Neural cell (in vitro differentiated cells): ENCODE measurements around the gene DCTN1. TPM values are rescaled to one million over a fixed set of nuclear protein-coding genes. Genes with fewer than 3 reads are reported as not detected.

ENCODE experiments used
- H2AFZ ChIP-seq: fragments of 200-600, 300-800 bp; sonication (generic), shearing (Covaris generic); 2 replicates; pipeline ENCODE4 v1.6.0; 2014; ENCODE audit warnings: low read depth, mild to moderate bottlenecking, antibody characterized with exemption, low read length, moderate library complexity
- H3F3A ChIP-seq: fragments of 200-600 bp; shearing (Covaris generic); 2 replicates; pipeline ENCODE4 v1.6.1; 2016; ENCODE audit warnings: mild to moderate bottlenecking, moderate library complexity, mixed read lengths, antibody characterized with exemption, low read length; ENCODE audit not compliant: insufficient read depth, poor library complexity, severe bottlenecking
- H3K27ac ChIP-seq: fragments of 200-600, 300-800 bp; sonication (generic), shearing (Covaris generic); 2 replicates; pipeline ENCODE4 v1.5.1; 2014; ENCODE audit warnings: mild to moderate bottlenecking, low read length, moderate library complexity
- H3K27me3 ChIP-seq: fragments of 300-800, 200-600 bp; sonication (generic), shearing (Covaris generic); 2 replicates; pipeline ENCODE4 v1.6.0; 2014; ENCODE audit warnings: mild to moderate bottlenecking, low read depth, low read length, moderate library complexity; ENCODE audit not compliant: insufficient read depth
- H3K36me3 ChIP-seq: fragments of 300-800, 200-600 bp; sonication (generic), shearing (Covaris generic); 2 replicates; pipeline ENCODE4 v1.5.1; 2014; ENCODE audit warnings: mild to moderate bottlenecking, antibody characterized with exemption, low read length, moderate library complexity; ENCODE audit not compliant: insufficient read depth
- H3K4me2 ChIP-seq: fragments of 300-800, 200-600 bp; sonication (generic), shearing (Covaris generic); 2 replicates; pipeline ENCODE4 v1.6.0; 2014; ENCODE audit warnings: mild to moderate bottlenecking, low read length
- H3K4me3 ChIP-seq: fragments of 300-800, 200-600 bp; sonication (generic), shearing (Covaris generic); 2 replicates; pipeline ENCODE4 v1.5.1; 2014; ENCODE audit warnings: mild to moderate bottlenecking, low read length, moderate library complexity
- H3K79me2 ChIP-seq: fragments of 200-600 bp; shearing (Covaris generic); replicated peaks from 2 replicates; pipeline ENCODE4 v1.6.0; 2014; ENCODE audit warnings: mild to moderate bottlenecking, low read length, moderate library complexity; ENCODE audit not compliant: insufficient read depth
- H3K9ac ChIP-seq: fragments of 300-800, 200-600 bp; sonication (generic), shearing (Covaris generic); 2 replicates; pipeline ENCODE4 v1.6.1; 2016; ENCODE audit warnings: mild to moderate bottlenecking, low read length, mixed read lengths
- H3K9me2 ChIP-seq: fragments of 200-600 bp; shearing (Covaris generic); 2 replicates; pipeline ENCODE4 v1.6.1; 2016; ENCODE audit warnings: mild to moderate bottlenecking, low read length, mixed read lengths; ENCODE audit not compliant: insufficient read depth
- H3K9me3 ChIP-seq: fragments of 200-600, 300-800 bp; sonication (generic), shearing (Covaris generic); 2 replicates; pipeline ENCODE4 v1.6.1; 2016; ENCODE audit warnings: mild to moderate bottlenecking, mixed run types, low read length, moderate library complexity, mixed read lengths
- H4K20me1 ChIP-seq: fragments of 200-600 bp; shearing (Covaris generic); 2 replicates; pipeline ENCODE4 v1.6.1; 2016; ENCODE audit warnings: mild to moderate bottlenecking, mixed run types; ENCODE audit not compliant: insufficient read depth
- CTCF ChIP-seq: fragments of 450-650 bp; IDR thresholded peaks from 2 replicates; pipeline ENCODE4 v1.5.1; 2014; ENCODE audit warnings: antibody characterized with exemption, mild to moderate bottlenecking, moderate library complexity; ENCODE audit not compliant: poor library complexity, severe bottlenecking
- EP300 ChIP-seq: fragments of 450-650 bp; conservative IDR thresholded peaks from 2 replicates; pipeline ENCODE4 v1.6.1; 2014; ENCODE audit warnings: antibody characterized with exemption, mild to moderate bottlenecking, moderate library complexity; ENCODE audit not compliant: poor library complexity, severe bottlenecking
- EZH2 ChIP-seq: fragments of 200-600, 300-800 bp; shearing (Covaris generic), sonication (generic); IDR thresholded peaks from 2 replicates; pipeline ENCODE4 v1.6.1; 2014; ENCODE audit warnings: antibody characterized with exemption, low read length, borderline replicate concordance, mild to moderate bottlenecking; ENCODE audit not compliant: insufficient read depth, poor library complexity, severe bottlenecking
- MXI1 ChIP-seq: fragments of 450-650 bp; conservative IDR thresholded peaks from 2 replicates; pipeline ENCODE4 v1.6.1; 2014; ENCODE audit warnings: antibody characterized with exemption, mild to moderate bottlenecking; ENCODE audit not compliant: poor library complexity, severe bottlenecking
- POLR2AphosphoS5 ChIP-seq: IDR thresholded peaks from 2 replicates; pipeline ENCODE4 v1.6.1; 2012
- RAD21 ChIP-seq: fragments of 450-650 bp; conservative IDR thresholded peaks from 2 replicates; pipeline ENCODE4 v1.6.1; 2014; ENCODE audit warnings: antibody characterized with exemption, mild to moderate bottlenecking, moderate library complexity
- REST ChIP-seq: IDR thresholded peaks from 2 replicates; pipeline ENCODE4 v1.6.1; 2012; ENCODE audit warnings: borderline replicate concordance
- SMC3 ChIP-seq: fragments of 450-650 bp; conservative IDR thresholded peaks from 2 replicates; pipeline ENCODE4 v1.6.1; 2014; ENCODE audit warnings: antibody characterized with exemption, mild to moderate bottlenecking, moderate library complexity; ENCODE audit not compliant: poor library complexity
- TAF1 ChIP-seq: IDR thresholded peaks from 2 replicates; pipeline ENCODE4 v1.6.1; 2012; ENCODE audit warnings: low read depth
- polyA plus RNA-seq: library from polyadenylated mRNA; depleted of rRNA; stranded (reverse); fragments of >200 nt; gene quantifications from 2 replicates; pipeline ENCODE4 v1.2.3, GENCODE V29; 2014

DCTN1 gene
- polyA plus RNA-seq, 1 donor from 2014 or later = 160 TPM

- Histone ChIP-seq H3K36me3 (peaks cover 26% of the 10 kb centered on the region), H3K9ac (no peak overlapping the region), H3K79me2 (no peaks in the 10 kb centered on the region), H3F3A (no peaks in the 10 kb centered on the region), H2AFZ (no peak overlapping the region), H3K4me3 (no peak overlapping the region), H3K9me3 (no peaks in the 10 kb centered on the region), H4K20me1 (peaks cover 3% of the 10 kb centered on the region), H3K27me3 (no peaks in the 10 kb centered on the region), H3K27ac (no peak overlapping the region), H3K9me2 (no peaks in the 10 kb centered on the region), H3K4me2 (no peak overlapping the region)
- TF ChIP-seq SMC3 = no peak
- no peak for TF ChIP-seq POLR2AphosphoS5
- TF ChIP-seq EZH2 = no peak
- TF ChIP-seq EP300 = no peak
- no peak for TF ChIP-seq MXI1
- TF ChIP-seq TAF1 = no peak
- no peak for TF ChIP-seq RAD21
- TF ChIP-seq REST = no peak
- TF ChIP-seq CTCF = no peak
Measured at GRCh38 chr2:74366036-74366435, 14.1 kb downstream of the DCTN1 start.

- no peaks in the 10 kb centered on the region for H3K79me2 ChIP-seq
- TF ChIP-seq EP300 = no peak
- TF ChIP-seq TAF1 = no peak
- TF ChIP-seq RAD21 = no peak
- H3K4me2 ChIP-seq = no peak overlapping the region
- no peak overlapping the region for H3K27ac ChIP-seq
- H3K9me3 ChIP-seq = no peaks in the 10 kb centered on the region
- peaks cover 14% of the 10 kb centered on the region for H3K36me3 ChIP-seq
- no peaks in the 10 kb centered on the region for H3K27me3 ChIP-seq
- no peak overlapping the region for H3K4me3 ChIP-seq
- H3K9me2 ChIP-seq = no peaks in the 10 kb centered on the region
- no peak overlapping the region for H2AFZ ChIP-seq
- no peak overlapping the region for H3K9ac ChIP-seq
- H3F3A ChIP-seq = no peaks in the 10 kb centered on the region
- H4K20me1 ChIP-seq = peaks cover 3% of the 10 kb centered on the region
Measured at GRCh38 chr2:74364533-74365505, 15.3 kb downstream of the DCTN1 start.
